Osteoblast (primary cell): ENCODE measurements around the gene MILR1. TPM values are rescaled to one million over a fixed set of nuclear protein-coding genes. Genes with fewer than 3 reads are reported as not detected.

ENCODE experiments used
- DNase-seq: peaks from one replicate; pipeline ENCODE4 v3.0.0; 2011; ENCODE audit warnings: low spot score, mixed read lengths; ENCODE audit not compliant: insufficient read length; ENCODE audit errors: missing footprints
- H2AFZ ChIP-seq: 2 replicates; pipeline ENCODE4 v1.6.0; 2011; ENCODE audit warnings: mild to moderate bottlenecking, low read length
- H3K27ac ChIP-seq: 2 replicates; pipeline ENCODE4 v1.5.1; 2011; ENCODE audit warnings: mild to moderate bottlenecking, low read depth, low read length, moderate library complexity
- H3K27me3 ChIP-seq: 2 replicates; pipeline ENCODE4 v1.6.0; 2012; ENCODE audit warnings: mild to moderate bottlenecking, control low read depth, inconsistent platforms, low read length, moderate library complexity; ENCODE audit not compliant: insufficient read depth
- H3K36me3 ChIP-seq: 2 replicates; pipeline ENCODE4 v1.5.1; 2011; ENCODE audit warnings: mild to moderate bottlenecking, low read length, control low read depth, moderate library complexity; ENCODE audit not compliant: insufficient read depth
- H3K4me1 ChIP-seq: 2 replicates; pipeline ENCODE4 v1.5.1; 2011; ENCODE audit warnings: mild to moderate bottlenecking, low read length, control low read depth, moderate library complexity; ENCODE audit not compliant: insufficient read depth
- H3K4me2 ChIP-seq: 2 replicates; pipeline ENCODE4 v1.6.0; 2011; ENCODE audit warnings: mild to moderate bottlenecking, low read length; ENCODE audit not compliant: insufficient read depth
- H3K4me3 ChIP-seq: fragments of 200-600 bp; sonication (generic); 3 replicates; pipeline ENCODE4 v1.5.1; 2012; ENCODE audit warnings: mild to moderate bottlenecking, low read length, inconsistent platforms; ENCODE audit not compliant: insufficient read depth
- H3K79me2 ChIP-seq: 2 replicates; pipeline ENCODE4 v1.6.0; 2012; ENCODE audit warnings: mild to moderate bottlenecking, low read length, control low read depth, inconsistent platforms; ENCODE audit not compliant: insufficient read depth
- H3K9me3 ChIP-seq: 2 replicates; pipeline ENCODE4 v1.5.1; 2011; ENCODE audit warnings: low read depth, low read length, control low read depth
- H4K20me1 ChIP-seq: 2 replicates; pipeline ENCODE4 v1.6.0; 2012; ENCODE audit warnings: mild to moderate bottlenecking, low read length, control low read depth; ENCODE audit not compliant: insufficient read depth
- CTCF ChIP-seq: IDR thresholded peaks from 2 replicates; pipeline ENCODE4 v1.5.1; 2011; ENCODE audit warnings: mild to moderate bottlenecking, low read depth, low read length, moderate library complexity; ENCODE audit errors: extremely low read depth
- total RNA-seq: library from RNA; depleted of rRNA; stranded (reverse); fragments of >200 nt; gene quantifications from 2 replicates; pipeline ENCODE4 v1.2.3, GENCODE V29; 2012

The MILR1 gene
- total RNA-seq, 1 donor, result 12.3 TPM

GRCh38 chr17:64500862-64501765 is 52.2 kb downstream of the MILR1 start:
- Histone ChIP-seq H3K4me3 (no peak overlapping the region), H3K79me2 (peaks cover 71% of the 10 kb centered on the region), H3K4me1 (peaks cover 70% of the 10 kb centered on the region), H2AFZ (no peak overlapping the region), H4K20me1 (peaks cover 74% of the 10 kb centered on the region), H3K9me3 (no peaks in the 10 kb centered on the region), H3K36me3 (peaks cover 77% of the 10 kb centered on the region), H3K27ac (peak overlapping the region; percentile 99), H3K4me2 (no peak overlapping the region), H3K27me3 (no peaks in the 10 kb centered on the region)
- no peak for DNase-seq
- no peak for TF ChIP-seq CTCF

- Histone ChIP-seq H3K36me3 (peaks cover 77% of the 10 kb centered on the region), H3K4me1 (peaks cover 66% of the 10 kb centered on the region), H3K27me3 (no peaks in the 10 kb centered on the region), H3K79me2 (peaks cover 65% of the 10 kb centered on the region), H3K4me3 (peak overlapping the region; percentile 2), H2AFZ (no peak overlapping the region), H3K27ac (peak overlapping the region; percentile 99), H3K9me3 (no peaks in the 10 kb centered on the region), H4K20me1 (peaks cover 74% of the 10 kb centered on the region), H3K4me2 (peak overlapping the region; percentile 83)
- no peak for DNase-seq
- no peak for TF ChIP-seq CTCF
Measured at GRCh38 chr17:64502021-64502420, 53.1 kb downstream of the MILR1 start.

- H2AFZ ChIP-seq, result no peak overlapping the region
- peaks cover 78% of the 10 kb centered on the region for H4K20me1 ChIP-seq
- peaks cover 60% of the 10 kb centered on the region for H3K4me1 ChIP-seq
- peaks cover 74% of the 10 kb centered on the region for H3K36me3 ChIP-seq
- H3K4me3 ChIP-seq, result peak overlapping the region; percentile 98
- H3K27ac ChIP-seq, result peak overlapping the region; percentile 99
- TF ChIP-seq CTCF, result no peak
- no peaks in the 10 kb centered on the region for H3K9me3 ChIP-seq
- H3K79me2 ChIP-seq, result peaks cover 73% of the 10 kb centered on the region
- no peak for DNase-seq
- peak overlapping the region; percentile 83 for H3K4me2 ChIP-seq
- H3K27me3 ChIP-seq, result no peaks in the 10 kb centered on the region
Measured at GRCh38 chr17:64502809-64503208, 53.9 kb downstream of the MILR1 start.

GRCh38 chr17:64503341-64503740 is 54.4 kb downstream of the MILR1 start:
- H4K20me1 ChIP-seq, result peaks cover 78% of the 10 kb centered on the region
- H3K9me3 ChIP-seq, result no peaks in the 10 kb centered on the region

More at GRCh38 chr17:64503341-64503740, 54.4 kb downstream of the MILR1 start:
- Histone ChIP-seq H3K4me2 (peak overlapping the region; percentile 83), H3K79me2 (peaks cover 79% of the 10 kb centered on the region), H3K4me3 (peak overlapping the region; percentile 98), H2AFZ (no peak overlapping the region), H3K36me3 (peaks cover 68% of the 10 kb centered on the region), H3K4me1 (peaks cover 60% of the 10 kb centered on the region), H3K27me3 (no peaks in the 10 kb centered on the region), H3K27ac (peak overlapping the region; percentile 99)
- no peak for DNase-seq
- no peak for TF ChIP-seq CTCF
